ENCODE measurements around the gene AHCYL1.

AHCYL1 gene

GRCh38 chr1:109994654-109995053 is 10.1 kb downstream of the AHCYL1 start:
- no peaks in the 10 kb centered on the region for H3K27me3 ChIP-seq (ENCODE audit: control insufficient read depth in 3 of 3, insufficient read depth in 3 of 3, low read depth in 1 of 3, low read length in 3 of 3)
- no CpG with 5 or more reads among the region's 1 CpG for WGBS, 2 donors (ENCODE audit: extremely low coverage in 2 of 2, insufficient read length in 2 of 2, insufficient replicate concordance in 1 of 2)
- H3K18ac ChIP-seq (ENCODE audit: low read length) = no peak overlapping the region
- H3K4me3 ChIP-seq (ENCODE audit: low read length in 2 of 2) = no peak overlapping the region
- no peak overlapping the region for H3K4me2 ChIP-seq (ENCODE audit: insufficient read depth, low read length, poor library complexity, severe bottlenecking)
- peaks cover 9% of the 10 kb centered on the region for H3K79me1 ChIP-seq (ENCODE audit: low read depth, low read length)
- peaks cover 2 to 73% of the 10 kb centered on the region in 2 donors for H3K36me3 ChIP-seq (replicated peaks in 1 of 2; ENCODE audit: control insufficient read depth in 2 of 2, insufficient read depth in 2 of 2, low read length in 2 of 2)
- peaks cover 0 to 5% of the 10 kb centered on the region in 2 donors for H3K4me1 ChIP-seq (ENCODE audit: control insufficient read depth in 2 of 2, insufficient read depth in 1 of 2, low read depth in 1 of 2, low read length in 2 of 2)
- H3K9ac ChIP-seq (ENCODE audit: low read depth, low read length, poor library complexity) = no peak overlapping the region
- no peak overlapping the region for H2AFZ ChIP-seq (ENCODE audit: low read length)
- no peak overlapping the region for H3K14ac ChIP-seq (ENCODE audit: low read length)
- H2BK5ac ChIP-seq (ENCODE audit: low read length) = no peak overlapping the region
- no peak overlapping the region for H2BK120ac ChIP-seq (ENCODE audit: low read depth, low read length)
- H2BK15ac ChIP-seq (ENCODE audit: low read length) = no peak overlapping the region
- no peak overlapping the region for H3K23ac ChIP-seq (ENCODE audit: low read depth, low read length, poor library complexity)
- no peak overlapping the region for H3K4ac ChIP-seq (ENCODE audit: low read length)
- DNase-seq (ENCODE audit: low spot score) = no peak
- no peak overlapping the region for H4K91ac ChIP-seq (ENCODE audit: low read depth, low read length, poor library complexity)
- H4K8ac ChIP-seq (ENCODE audit: low read depth, low read length) = no peak overlapping the region
- no peak overlapping the region for H2BK12ac ChIP-seq (ENCODE audit: low read length)
- H2AK5ac ChIP-seq (ENCODE audit: low read depth, low read length) = no peak overlapping the region
- H3K9me3 ChIP-seq (replicated peaks in 1 of 2; ENCODE audit: control insufficient read depth in 2 of 2, insufficient read depth in 1 of 2, low read depth in 1 of 2, low read length in 2 of 2) = no peaks in the 10 kb centered on the region
- H3K27ac ChIP-seq (replicated peaks; ENCODE audit: low read length) = no peak overlapping the region

- H2BK5ac ChIP-seq (ENCODE audit: low read length) = no peak overlapping the region
- no peak overlapping the region for H3K23ac ChIP-seq (ENCODE audit: low read depth, low read length, poor library complexity)
- no peak overlapping the region for H4K91ac ChIP-seq (ENCODE audit: low read depth, low read length, poor library complexity)
- H3K4me3 ChIP-seq (ENCODE audit: low read length in 2 of 2) = no peak overlapping the region
- no peak overlapping the region for H4K8ac ChIP-seq (ENCODE audit: low read depth, low read length)
- DNase-seq (ENCODE audit: low spot score) = no peak
- no peak overlapping the region for H3K9ac ChIP-seq (ENCODE audit: low read depth, low read length, poor library complexity)
- no peak overlapping the region for H3K4ac ChIP-seq (ENCODE audit: low read length)
- H3K79me1 ChIP-seq (ENCODE audit: low read depth, low read length) = peaks cover 9% of the 10 kb centered on the region
- H2BK120ac ChIP-seq (ENCODE audit: low read depth, low read length) = no peak overlapping the region
- no peak overlapping the region for H2AK5ac ChIP-seq (ENCODE audit: low read depth, low read length)
- H2BK15ac ChIP-seq (ENCODE audit: low read length) = no peak overlapping the region
- H2AFZ ChIP-seq (ENCODE audit: low read length) = no peak overlapping the region
- peaks cover 0 to 5% of the 10 kb centered on the region in 2 donors for H3K4me1 ChIP-seq (ENCODE audit: control insufficient read depth in 2 of 2, insufficient read depth in 1 of 2, low read depth in 1 of 2, low read length in 2 of 2)
- WGBS, 2 donors (ENCODE audit: extremely low coverage in 2 of 2, insufficient read length in 2 of 2, insufficient replicate concordance in 1 of 2) = no CpG with 5 or more reads among the region's 2 CpGs
- H3K18ac ChIP-seq (ENCODE audit: low read length) = no peak overlapping the region
- no peaks in the 10 kb centered on the region for H3K27me3 ChIP-seq (ENCODE audit: control insufficient read depth in 3 of 3, insufficient read depth in 3 of 3, low read depth in 1 of 3, low read length in 3 of 3)
- H3K9me3 ChIP-seq (replicated peaks in 1 of 2; ENCODE audit: control insufficient read depth in 2 of 2, insufficient read depth in 1 of 2, low read depth in 1 of 2, low read length in 2 of 2) = no peaks in the 10 kb centered on the region
- H3K4me2 ChIP-seq (ENCODE audit: insufficient read depth, low read length, poor library complexity, severe bottlenecking) = no peak overlapping the region
- H2BK12ac ChIP-seq (ENCODE audit: low read length) = no peak overlapping the region
- H3K27ac ChIP-seq (replicated peaks; ENCODE audit: low read length) = no peak overlapping the region
- peaks cover 2 to 65% of the 10 kb centered on the region in 2 donors for H3K36me3 ChIP-seq (replicated peaks in 1 of 2; ENCODE audit: control insufficient read depth in 2 of 2, insufficient read depth in 2 of 2, low read length in 2 of 2)
- H3K14ac ChIP-seq (ENCODE audit: low read length) = no peak overlapping the region
Measured at GRCh38 chr1:109995536-109995935, 11.0 kb downstream of the AHCYL1 start.

GRCh38 chr1:109996476-109996875 is 11.9 kb downstream of the AHCYL1 start:
- H2BK12ac ChIP-seq (ENCODE audit: low read length) = no peak overlapping the region
- no peaks in the 10 kb centered on the region for H3K27me3 ChIP-seq (ENCODE audit: control insufficient read depth in 3 of 3, insufficient read depth in 3 of 3, low read depth in 1 of 3, low read length in 3 of 3)
- H3K79me1 ChIP-seq (ENCODE audit: low read depth, low read length) = peaks cover 9% of the 10 kb centered on the region
- no CpG with 5 or more reads among the region's 5 CpGs for WGBS, 2 donors (ENCODE audit: extremely low coverage in 2 of 2, insufficient read length in 2 of 2, insufficient replicate concordance in 1 of 2)
- no peak overlapping the region for H2AK5ac ChIP-seq (ENCODE audit: low read depth, low read length)
- no peak overlapping the region for H3K27ac ChIP-seq (replicated peaks; ENCODE audit: low read length)
- no peak overlapping the region for H2AFZ ChIP-seq (ENCODE audit: low read length)
- H2BK15ac ChIP-seq (ENCODE audit: low read length) = no peak overlapping the region
- no peak for DNase-seq (ENCODE audit: low spot score)
- no peak overlapping the region for H3K9ac ChIP-seq (ENCODE audit: low read depth, low read length, poor library complexity)
- no peak overlapping the region for H3K4me3 ChIP-seq (ENCODE audit: low read length in 2 of 2)
- H3K36me3 ChIP-seq (replicated peaks in 1 of 2; ENCODE audit: control insufficient read depth in 2 of 2, insufficient read depth in 2 of 2, low read length in 2 of 2) = peaks cover 2 to 57% of the 10 kb centered on the region in 2 donors
- H4K91ac ChIP-seq (ENCODE audit: low read depth, low read length, poor library complexity) = no peak overlapping the region
- no peak overlapping the region for H3K23ac ChIP-seq (ENCODE audit: low read depth, low read length, poor library complexity)
- no peak overlapping the region for H3K14ac ChIP-seq (ENCODE audit: low read length)
- H2BK120ac ChIP-seq (ENCODE audit: low read depth, low read length) = no peak overlapping the region
- no peak overlapping the region for H3K4me2 ChIP-seq (ENCODE audit: insufficient read depth, low read length, poor library complexity, severe bottlenecking)
- H3K9me3 ChIP-seq (replicated peaks in 1 of 2; ENCODE audit: control insufficient read depth in 2 of 2, insufficient read depth in 1 of 2, low read depth in 1 of 2, low read length in 2 of 2) = no peaks in the 10 kb centered on the region
- H3K4me1 ChIP-seq (ENCODE audit: control insufficient read depth in 2 of 2, insufficient read depth in 1 of 2, low read depth in 1 of 2, low read length in 2 of 2) = peaks cover 0 to 3% of the 10 kb centered on the region in 2 donors
- no peak overlapping the region for H2BK5ac ChIP-seq (ENCODE audit: low read length)
- H3K4ac ChIP-seq (ENCODE audit: low read length) = no peak overlapping the region
- no peak overlapping the region for H3K18ac ChIP-seq (ENCODE audit: low read length)
- H4K8ac ChIP-seq (ENCODE audit: low read depth, low read length) = no peak overlapping the region

DNA sequence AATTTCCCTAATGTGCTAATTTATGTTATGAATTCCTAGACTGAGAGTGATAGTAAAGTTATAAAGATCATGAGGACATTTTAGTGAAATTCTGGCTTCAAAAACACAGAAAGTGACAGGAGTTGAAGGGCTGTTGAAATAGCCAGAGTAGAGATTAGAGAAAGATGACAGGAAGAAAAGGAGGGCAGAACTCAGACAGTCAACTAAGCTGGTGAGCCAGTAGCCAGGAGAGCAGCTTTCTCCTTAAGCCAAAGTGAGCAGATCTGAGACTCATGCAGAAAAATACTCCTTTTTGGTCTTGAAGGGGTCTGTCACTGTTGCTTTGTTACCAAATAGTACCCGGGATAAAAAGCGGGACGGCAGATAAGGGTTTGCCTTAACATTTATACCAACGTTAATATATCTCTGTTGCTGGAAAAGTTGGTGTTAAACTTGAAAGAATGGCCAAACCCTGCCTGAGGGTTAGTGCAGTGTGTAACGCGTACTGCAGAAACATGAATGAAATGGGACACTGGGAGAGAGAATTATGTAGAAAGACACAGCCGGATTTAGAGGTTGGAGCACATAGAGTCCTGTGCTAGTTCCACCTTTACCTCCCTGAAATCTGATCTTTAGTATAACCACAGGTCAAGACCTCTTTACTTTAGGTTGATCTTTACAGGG is 12.8 kb downstream of the AHCYL1 start:
- Histone ChIP-seq H4K8ac (ENCODE audit: low read depth, low read length) (no peak overlapping the region), H3K27ac (replicated peaks; ENCODE audit: low read length) (no peak overlapping the region), H3K23ac (ENCODE audit: low read depth, low read length, poor library complexity) (no peak overlapping the region), H2AK5ac (ENCODE audit: low read depth, low read length) (no peak overlapping the region), H3K4me3 (ENCODE audit: low read length in 2 of 2) (no peak overlapping the region), H3K27me3 (ENCODE audit: control insufficient read depth in 3 of 3, insufficient read depth in 3 of 3, low read depth in 1 of 3, low read length in 3 of 3) (no peaks in the 10 kb centered on the region), H3K14ac (ENCODE audit: low read length) (no peak overlapping the region), H2BK120ac (ENCODE audit: low read depth, low read length) (no peak overlapping the region), H3K9me3 (replicated peaks in 1 of 2; ENCODE audit: control insufficient read depth in 2 of 2, insufficient read depth in 1 of 2, low read depth in 1 of 2, low read length in 2 of 2) (no peaks in the 10 kb centered on the region), H3K9ac (ENCODE audit: low read depth, low read length, poor library complexity) (no peak overlapping the region), H3K79me1 (ENCODE audit: low read depth, low read length) (peaks cover 9% of the 10 kb centered on the region), H2AFZ (ENCODE audit: low read length) (no peak overlapping the region), H3K36me3 (replicated peaks in 1 of 2; ENCODE audit: control insufficient read depth in 2 of 2, insufficient read depth in 2 of 2, low read length in 2 of 2) (peaks cover 2 to 62% of the 10 kb centered on the region in 2 donors), H3K18ac (ENCODE audit: low read length) (no peak overlapping the region), H2BK15ac (ENCODE audit: low read length) (no peak overlapping the region), H3K4me1 (ENCODE audit: control insufficient read depth in 2 of 2, insufficient read depth in 1 of 2, low read depth in 1 of 2, low read length in 2 of 2) (peaks cover 0 to 2% of the 10 kb centered on the region in 2 donors), H4K91ac (ENCODE audit: low read depth, low read length, poor library complexity) (no peak overlapping the region), H2BK12ac (ENCODE audit: low read length) (no peak overlapping the region), H3K4me2 (ENCODE audit: insufficient read depth, low read length, poor library complexity, severe bottlenecking) (no peak overlapping the region), H3K4ac (ENCODE audit: low read length) (no peak overlapping the region), H2BK5ac (ENCODE audit: low read length) (no peak overlapping the region)
- WGBS, 2 donors (ENCODE audit: extremely low coverage in 2 of 2, insufficient read length in 2 of 2, insufficient replicate concordance in 1 of 2) = no CpG with 5 or more reads among the region's 7 CpGs
- DNase-seq (ENCODE audit: low spot score) = no peak

Measured in neuronal stem cell (in vitro differentiated cells).